T-helper 22 cell (primary cell): Measurements from ENCODE around the gene RTN4RL2.
A peak's percentile ranks its signal among the peaks of the same experiment; 100 is the strongest.
"Not testable (repeated sequence)": the region's sequence is repeated elsewhere in the genome, so short reads cannot be mapped to it uniquely, and the experiment has no call there.

Experiments
- DNase-seq: peaks from one replicate; pipeline ENCODE4 v3.0.0-alpha.2; 2020; ENCODE audit warnings: low read depth

Gene RTN4RL2

GRCh38 chr11:57432714-57433163 lies 27.6 kb upstream of the RTN4RL2 start:
- no peak for DNase-seq

- DNase-seq: no peak
Observed at GRCh38 chr11:57434640-57435546, 25.4 kb upstream of the RTN4RL2 start.

GRCh38 chr11:57436031-57436430 lies 24.3 kb upstream of the RTN4RL2 start:
- no peak for DNase-seq

- DNase-seq: no peak
Observed at GRCh38 chr11:57438345-57439285, 21.7 kb upstream of the RTN4RL2 start.

GRCh38 chr11:57439786-57440185 lies 20.5 kb upstream of the RTN4RL2 start:
- no peak for DNase-seq

- no peak for DNase-seq
Observed at GRCh38 chr11:57440744-57441414, 19.4 kb upstream of the RTN4RL2 start.

GRCh38 chr11:57444362-57445121 lies 15.8 kb upstream of the RTN4RL2 start:
- DNase-seq: no peak

GRCh38 chr11:57445122-57445394 lies 15.3 kb upstream of the RTN4RL2 start:
- not testable (repeated sequence) for DNase-seq

- no peak for DNase-seq
Observed at GRCh38 chr11:57446055-57446454, 14.3 kb upstream of the RTN4RL2 start.

GRCh38 chr11:57453543-57454177 lies 6.7 kb upstream of the RTN4RL2 start:
- no peak for DNase-seq

GRCh38 chr11:57456960-57457642 lies 3.2 kb upstream of the RTN4RL2 start:
- DNase-seq: peak; percentile 35

- no peak for DNase-seq
Observed at GRCh38 chr11:57457643-57458023, 2.7 kb upstream of the RTN4RL2 start.

- no peak for DNase-seq
Observed at GRCh38 chr11:57458060-57458409, 2.3 kb upstream of the RTN4RL2 start.

- no peak for DNase-seq
Observed at GRCh38 chr11:57458410-57459163, 1.7 kb upstream of the RTN4RL2 start.

- DNase-seq: no peak
Observed at GRCh38 chr11:57459164-57460021, 935 bp upstream of the RTN4RL2 start.

GRCh38 chr11:57460758-57461749 lies 726 bp downstream of the RTN4RL2 start:
- DNase-seq: no peak

- no peak for DNase-seq
Observed at GRCh38 chr11:57461841-57462489, 1.6 kb downstream of the RTN4RL2 start.
